Hepatocyte (in vitro differentiated cells): ENCODE results near the gene SPDYE9.
"Not testable (repeated sequence)": the region's sequence is repeated elsewhere in the genome, so short reads cannot be mapped to it uniquely, and the experiment has no call there.

ENCODE experiments used
- EZH2 ChIP-seq: fragments of 200-600 bp; sonication (generic); IDR thresholded peaks from 2 replicates; pipeline ENCODE4 v1.6.1; 2016; ENCODE audit warnings: antibody characterized with exemption, mild to moderate bottlenecking, borderline replicate concordance
- TF ChIP-seq, protein P1 (sequence below): fragments of 200-600 bp; sonication (generic); IDR thresholded peaks from 2 replicates; pipeline ENCODE4 v1.5.1; 2016; ENCODE audit warnings: antibody characterized with exemption, mild to moderate bottlenecking; ENCODE audit not compliant: poor library complexity

DNA sequence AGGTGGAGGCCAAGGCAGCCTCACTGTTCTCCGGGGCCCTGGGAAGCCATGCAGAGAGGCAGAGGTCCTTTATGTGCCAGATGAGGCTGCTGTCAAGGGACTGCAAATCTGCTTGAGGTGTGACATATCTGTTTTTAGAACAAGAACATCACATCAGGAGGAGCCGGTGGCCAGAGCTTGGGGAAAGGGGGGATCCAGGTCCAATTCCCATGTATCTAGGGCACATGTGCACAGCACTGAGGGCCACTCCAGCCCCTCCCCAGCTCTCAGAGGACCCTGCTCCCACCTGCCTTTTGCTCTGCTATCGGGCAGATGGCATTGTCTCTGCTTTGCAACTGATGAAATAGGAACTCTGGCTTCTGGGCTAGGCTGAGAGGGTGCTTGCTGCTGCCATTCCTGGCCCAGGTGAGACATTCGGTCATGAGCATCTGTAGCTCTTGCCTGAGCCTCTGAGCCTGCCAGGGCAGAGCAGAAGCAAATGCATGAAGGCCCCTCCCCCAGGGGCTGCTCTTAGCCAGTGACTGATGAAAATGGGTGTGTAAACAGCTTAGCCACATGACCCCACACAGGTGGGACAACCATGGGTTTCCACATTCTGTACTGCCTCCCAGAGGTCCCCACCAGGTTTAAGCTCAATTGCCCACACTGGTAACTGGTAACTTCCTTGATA, 37.1 kb upstream of the SPDYE9 start:
- not testable (repeated sequence) for TF ChIP-seq EZH2
- TF ChIP-seq, protein P1, sequence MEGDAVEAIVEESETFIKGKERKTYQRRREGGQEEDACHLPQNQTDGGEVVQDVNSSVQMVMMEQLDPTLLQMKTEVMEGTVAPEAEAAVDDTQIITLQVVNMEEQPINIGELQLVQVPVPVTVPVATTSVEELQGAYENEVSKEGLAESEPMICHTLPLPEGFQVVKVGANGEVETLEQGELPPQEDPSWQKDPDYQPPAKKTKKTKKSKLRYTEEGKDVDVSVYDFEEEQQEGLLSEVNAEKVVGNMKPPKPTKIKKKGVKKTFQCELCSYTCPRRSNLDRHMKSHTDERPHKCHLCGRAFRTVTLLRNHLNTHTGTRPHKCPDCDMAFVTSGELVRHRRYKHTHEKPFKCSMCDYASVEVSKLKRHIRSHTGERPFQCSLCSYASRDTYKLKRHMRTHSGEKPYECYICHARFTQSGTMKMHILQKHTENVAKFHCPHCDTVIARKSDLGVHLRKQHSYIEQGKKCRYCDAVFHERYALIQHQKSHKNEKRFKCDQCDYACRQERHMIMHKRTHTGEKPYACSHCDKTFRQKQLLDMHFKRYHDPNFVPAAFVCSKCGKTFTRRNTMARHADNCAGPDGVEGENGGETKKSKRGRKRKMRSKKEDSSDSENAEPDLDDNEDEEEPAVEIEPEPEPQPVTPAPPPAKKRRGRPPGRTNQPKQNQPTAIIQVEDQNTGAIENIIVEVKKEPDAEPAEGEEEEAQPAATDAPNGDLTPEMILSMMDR, result not testable (repeated sequence)
